Inflammatory macrophage (primary cell): ENCODE data around the gene HPSE2.
"Not testable (repeated sequence)": the region's sequence is repeated elsewhere in the genome, so short reads cannot be mapped to it uniquely, and the experiment has no call there.

Source experiments
- DNase-seq, 2 donors: peaks; one replicate each; pipeline ENCODE4 v3.0.0-alpha.2; 2020 to 2022

Gene HPSE2

DNA sequence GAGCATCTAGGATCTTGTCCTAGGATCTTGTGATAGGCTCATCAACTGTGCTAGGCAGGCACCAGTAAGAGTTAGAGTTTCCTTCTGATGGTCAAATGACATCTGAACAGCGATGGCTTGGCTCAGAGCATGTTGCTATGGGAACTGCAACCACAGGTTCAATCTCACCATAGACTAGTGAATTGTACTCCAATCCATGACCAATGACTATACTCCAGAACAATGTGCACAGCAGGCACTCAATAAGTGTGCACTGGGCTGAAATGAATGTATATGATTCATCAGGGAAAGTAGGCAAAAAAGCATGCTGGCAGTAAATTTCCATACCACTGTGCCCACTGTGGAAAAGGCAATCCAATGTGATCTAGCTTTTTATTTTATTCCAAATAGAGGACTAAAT lies 625.4 kb downstream of the HPSE2 start:
- no peak for DNase-seq

- DNase-seq: no peak
Observed at GRCh38 chr10:98609265-98609664, 626.4 kb downstream of the HPSE2 start.

GRCh38 chr10:98608411-98608810 lies 627.2 kb downstream of the HPSE2 start:
- DNase-seq: no peak

- no peak for DNase-seq
Observed at GRCh38 chr10:98602224-98602623, 633.4 kb downstream of the HPSE2 start.

GRCh38 chr10:98599032-98599610 lies 636.5 kb downstream of the HPSE2 start:
- DNase-seq: no peak

- DNase-seq: no peak
Observed at GRCh38 chr10:98596404-98596803, 639.2 kb downstream of the HPSE2 start.

- no peak for DNase-seq
Observed at GRCh38 chr10:98589691-98590090, 646.0 kb downstream of the HPSE2 start.

GRCh38 chr10:98589007-98589406 lies 646.6 kb downstream of the HPSE2 start:
- DNase-seq: no peak

DNA sequence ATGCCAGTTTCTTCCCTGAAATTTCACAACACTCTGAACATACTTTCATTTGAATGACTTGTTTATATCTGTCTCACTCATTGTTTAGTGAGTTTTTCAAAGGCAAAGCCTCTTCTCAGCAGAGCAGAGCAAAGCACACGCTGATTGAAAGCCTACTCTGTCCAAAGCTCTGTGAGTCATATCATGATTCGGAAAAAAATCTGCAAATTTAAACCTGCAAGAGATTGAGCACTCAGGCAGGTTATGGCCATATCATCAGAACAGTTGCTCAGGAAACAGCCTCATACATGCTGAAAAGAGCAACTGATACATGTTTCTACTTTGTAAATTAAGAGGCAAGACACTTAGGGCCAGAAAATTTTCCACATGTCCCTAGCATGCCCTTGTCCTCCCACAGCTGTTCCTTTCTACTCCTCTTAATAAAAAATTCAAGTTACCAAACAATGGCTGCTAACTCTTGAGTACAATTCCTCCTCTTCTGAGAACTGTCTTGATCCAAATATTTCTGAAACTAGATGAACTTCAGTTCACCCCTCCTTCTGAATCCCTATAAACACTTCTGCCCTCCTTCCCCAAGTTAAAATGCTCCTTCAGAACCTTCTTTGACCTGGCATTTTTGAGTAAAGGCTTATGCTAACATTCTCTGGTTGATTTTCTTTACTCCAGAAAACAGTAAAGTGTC lies 648.4 kb downstream of the HPSE2 start:
- no peak for DNase-seq

DNA sequence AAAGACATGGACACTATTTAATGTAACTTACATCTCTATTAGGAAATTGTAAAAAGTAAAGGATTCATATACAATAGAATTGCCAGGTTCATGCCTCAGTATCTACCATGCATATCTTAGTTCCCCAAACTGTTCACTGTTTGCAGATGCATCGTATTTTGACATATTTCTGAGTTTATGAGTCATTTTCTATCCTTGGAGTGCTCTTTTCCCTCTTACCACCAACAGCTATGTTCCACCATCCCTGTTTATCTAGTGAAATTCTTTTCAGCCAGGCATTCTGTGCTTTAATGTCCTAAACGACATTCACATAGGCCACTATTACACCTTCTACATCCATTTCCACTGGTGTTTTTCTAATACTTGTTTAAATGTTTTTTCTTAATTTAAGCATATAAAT lies 649.6 kb downstream of the HPSE2 start:
- DNase-seq: no peak

DNA sequence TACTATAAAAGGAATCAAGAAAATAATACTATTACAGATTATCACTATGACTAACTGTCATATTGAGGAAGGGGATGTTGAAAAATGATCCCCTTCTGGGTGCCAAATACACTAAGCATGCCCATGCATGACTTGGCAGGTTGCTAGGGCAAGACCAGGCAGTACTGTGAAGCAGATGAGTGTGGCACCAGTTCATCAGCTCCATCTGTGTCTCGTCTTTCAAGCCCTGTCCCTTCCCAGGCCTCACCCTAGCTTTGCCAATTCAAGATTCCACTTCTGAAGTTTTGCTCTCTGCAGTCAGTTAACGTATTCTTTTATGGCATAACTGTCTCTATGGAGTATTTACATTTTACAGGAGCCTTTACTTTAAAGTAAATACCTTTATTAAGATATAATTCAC lies 653.3 kb downstream of the HPSE2 start:
- no peak for DNase-seq

- DNase-seq: no peak
Observed at GRCh38 chr10:98577578-98577977, 658.1 kb downstream of the HPSE2 start.

GRCh38 chr10:98577168-98577567 lies 658.5 kb downstream of the HPSE2 start:
- no peak for DNase-seq

DNA sequence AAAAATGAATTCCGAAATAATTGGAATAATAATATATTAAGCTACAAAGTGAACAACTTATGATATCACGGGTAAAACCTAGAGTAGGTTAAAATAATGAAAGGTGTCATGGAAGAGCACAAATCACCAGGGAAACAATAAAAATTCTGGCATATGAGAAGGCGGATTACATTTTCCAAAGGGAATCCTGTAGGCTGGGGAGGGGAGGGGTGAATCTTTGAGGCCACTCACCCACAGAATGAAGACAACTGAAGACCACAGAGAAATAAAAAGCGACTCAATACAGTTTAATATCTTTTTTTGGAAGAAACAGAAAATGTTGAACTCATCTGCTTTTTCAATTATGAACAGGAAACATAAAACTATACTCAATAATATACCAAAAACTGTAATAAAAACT lies 659.6 kb downstream of the HPSE2 start:
- DNase-seq: no peak

- DNase-seq: no peak
Observed at GRCh38 chr10:98572594-98572993, 663.1 kb downstream of the HPSE2 start.

DNA sequence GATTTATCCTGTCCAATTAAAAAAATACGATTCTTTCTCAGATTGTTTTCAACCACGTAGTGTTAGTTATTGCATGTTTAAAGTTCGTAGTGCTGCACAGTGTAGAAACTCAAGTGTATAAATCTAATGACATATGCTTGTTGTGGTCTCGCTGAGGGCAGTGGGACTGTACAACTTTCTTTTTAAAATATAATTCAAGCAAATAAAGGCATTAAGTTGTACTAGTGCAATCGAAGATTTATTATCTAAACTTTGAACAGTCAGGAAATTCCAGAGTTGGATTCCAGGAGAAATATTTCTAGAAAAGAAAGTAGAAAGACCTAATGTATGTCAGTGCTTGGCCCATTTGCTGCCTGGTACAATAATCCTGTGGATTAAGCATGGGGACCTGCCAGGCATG lies 664.8 kb downstream of the HPSE2 start:
- no peak for DNase-seq

- no peak for DNase-seq
Observed at GRCh38 chr10:98569853-98570252, 665.8 kb downstream of the HPSE2 start.

DNA sequence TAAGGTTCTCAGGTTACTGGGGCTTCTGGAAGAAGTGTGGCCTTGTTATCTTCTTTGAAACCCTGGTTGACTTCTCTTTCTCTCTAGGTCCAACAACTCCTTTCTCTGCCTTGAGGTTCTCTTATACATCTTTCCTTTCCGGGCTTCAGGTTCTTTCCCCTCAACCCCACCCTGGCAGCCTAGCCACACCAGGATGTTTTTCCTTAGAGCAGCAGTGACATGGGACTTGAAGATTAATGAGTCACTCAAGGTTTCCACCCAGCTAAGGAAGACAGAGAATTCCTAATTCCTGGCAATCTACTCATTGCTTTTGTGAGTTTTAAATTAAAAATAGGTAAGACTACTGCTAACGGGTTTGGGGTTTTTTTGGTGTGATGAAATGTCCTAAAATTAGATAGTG lies 667.1 kb downstream of the HPSE2 start:
- no peak for DNase-seq

DNA sequence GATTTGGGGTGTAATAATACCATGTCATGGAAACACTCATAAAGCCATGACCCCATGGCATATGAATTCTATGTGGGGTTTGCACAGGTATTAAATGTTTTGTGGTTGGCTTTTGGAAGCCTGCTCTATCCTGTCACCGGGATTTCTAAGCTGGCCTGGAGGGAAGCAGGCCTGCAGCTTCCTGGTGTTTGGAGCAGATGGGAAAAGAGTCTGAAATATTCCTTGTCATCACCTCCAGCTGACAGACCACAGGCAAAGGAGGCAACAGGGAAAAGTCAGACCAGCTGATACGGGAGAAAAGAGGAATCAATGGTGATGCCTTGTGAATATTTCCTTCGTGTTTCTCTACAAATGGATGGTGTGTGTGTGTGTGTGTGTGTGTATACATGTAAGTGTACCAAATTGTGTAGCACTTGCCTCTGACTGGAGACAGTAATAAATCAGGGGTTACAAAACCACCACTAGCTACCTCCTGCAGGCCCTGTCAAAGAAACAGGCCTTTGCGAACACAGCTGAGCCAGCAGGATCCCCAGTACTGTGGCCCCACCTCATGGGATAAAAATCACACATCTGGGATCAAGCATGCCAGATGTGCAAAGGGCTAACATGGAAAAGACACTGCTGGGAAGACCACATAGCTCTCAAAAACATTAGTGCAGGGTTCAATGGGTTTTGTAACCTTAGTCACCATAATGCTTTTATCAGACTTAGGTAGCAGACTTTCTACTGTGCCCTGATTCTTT lies 668.1 kb downstream of the HPSE2 start:
- DNase-seq: no peak

DNA sequence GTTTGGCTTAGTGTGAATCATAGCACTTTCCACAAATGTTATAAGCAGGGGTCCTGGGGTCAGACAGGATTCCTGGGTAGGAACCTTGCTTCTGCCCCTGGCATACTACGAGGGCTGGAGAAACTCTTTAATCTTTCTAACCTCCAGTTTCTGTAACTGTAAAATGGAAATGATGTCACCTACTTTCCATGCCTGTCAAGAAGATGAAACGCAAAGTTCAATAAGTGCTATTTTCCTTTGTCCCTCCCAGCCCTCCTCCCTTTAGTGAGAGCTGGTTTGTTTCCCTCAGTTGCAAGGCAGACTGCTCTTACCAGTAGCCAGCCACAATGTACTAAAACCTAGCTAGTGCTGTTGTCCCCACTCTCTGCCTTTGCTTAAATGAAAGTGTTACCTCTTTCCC lies 671.8 kb downstream of the HPSE2 start:
- DNase-seq: no peak

GRCh38 chr10:98560565-98560964 lies 675.1 kb downstream of the HPSE2 start:
- no peak for DNase-seq

GRCh38 chr10:98556061-98556460 lies 679.6 kb downstream of the HPSE2 start:
- DNase-seq: no peak

DNA sequence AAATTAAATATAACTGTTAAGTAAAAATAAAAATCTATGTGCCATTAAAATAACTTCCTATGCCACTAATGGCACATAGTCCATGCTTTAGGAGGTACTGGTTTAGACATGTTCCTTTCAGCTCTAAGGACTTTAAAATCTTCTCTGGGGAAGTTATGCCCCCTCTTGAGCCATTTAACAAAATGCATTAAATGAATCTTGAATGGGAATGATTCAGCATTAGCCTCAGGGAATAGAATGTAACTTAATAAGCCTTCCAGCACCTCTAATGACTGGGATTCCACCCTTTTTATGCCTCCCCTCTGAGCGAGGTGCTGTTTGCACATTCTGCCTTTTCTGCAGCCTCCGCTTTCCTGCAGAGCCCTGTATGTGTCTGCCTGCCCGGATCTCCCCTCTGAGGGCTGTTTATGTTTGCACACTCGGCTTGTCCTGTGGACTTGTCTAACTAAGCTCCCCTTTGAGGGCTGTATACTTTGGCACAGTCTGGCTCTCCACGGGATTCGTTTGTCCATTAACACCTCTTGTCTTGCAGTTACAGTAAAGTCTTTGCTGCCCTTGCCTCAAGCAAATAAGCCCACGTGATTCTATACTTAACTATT lies 680.5 kb downstream of the HPSE2 start:
- DNase-seq: no peak

DNA sequence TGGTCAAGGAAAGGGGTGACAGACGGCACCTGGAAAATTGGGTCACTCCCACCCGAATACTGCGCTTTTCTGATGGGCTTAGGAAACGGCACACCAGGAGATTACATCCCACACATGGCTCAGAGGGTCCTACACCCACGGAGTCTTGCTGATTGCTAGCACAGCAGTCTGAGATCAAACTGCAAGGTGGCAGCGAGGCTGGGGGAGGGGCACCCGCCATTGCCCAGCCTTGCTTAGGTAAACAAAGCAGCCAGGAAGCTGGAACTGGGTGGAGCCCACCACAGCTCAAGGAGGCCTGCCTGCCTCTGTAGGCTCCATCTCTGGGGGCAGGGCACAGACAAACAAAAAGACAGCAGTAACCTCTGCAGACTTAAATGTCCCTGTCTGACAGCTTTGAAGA lies 694.1 kb downstream of the HPSE2 start:
- not testable (repeated sequence) for DNase-seq
